Left ventricle myocardium superior (tissue), 1 donor: ENCODE data around the gene ABLIM2. TPM values are rescaled to one million over a fixed set of nuclear protein-coding genes. Genes with fewer than 3 reads are reported as not detected.

Experiments
- ATAC-seq: fragments of 200-7000 bp; cut with Tn5 transposase; one replicate; pipeline ENCODE4 v1.9.1; 2020; ENCODE audit warnings: mild to moderate bottlenecking, moderate library complexity
- DNase-seq: peaks from one replicate; pipeline ENCODE4 v3.0.0-alpha.2; 2020
- intact Hi-C: fragments of 100-400 bp; cut with micrococcal nuclease; formaldehyde crosslinking; loops from one replicate; pipeline ENCODE4 v1.11.0; 2022
- total RNA-seq: library from RNA; stranded (reverse); fragmentation: NEBNext Ultra II Directional; extraction: Animal tissue kit (Norgen Biotek cat#: 25700); gene quantifications from one replicate; pipeline ENCODE4 v1.2.1, GENCODE V29; 2021
- donor health status: DM: no; HTN: yes; CAD: no; lungs with severe emphysema.

The ABLIM2 gene
- total RNA-seq, 1 donor from 2014 or later, result 28.3 TPM

GRCh38 chr4:8130346-8131066, 28.1 kb downstream of the ABLIM2 start:
- DNase-seq, result no peak
- intact Hi-C loops, result no loop called here
- no peak for ATAC-seq

GRCh38 chr4:8129785-8130184, 28.8 kb downstream of the ABLIM2 start:
- DNase-seq (no peak), ATAC-seq (no peak)
- intact Hi-C loops, result no loop called here

GRCh38 chr4:8129136-8129535, 29.5 kb downstream of the ABLIM2 start:
- DNase-seq (no peak), ATAC-seq (no peak)
- intact Hi-C loops, result no loop called here

- ATAC-seq (no peak), DNase-seq (no peak)
- intact Hi-C loops, result no loop called here
These were observed 30.3 kb downstream of the ABLIM2 start for GRCh38 chr4:8128100-8128856.

GRCh38 chr4:8127051-8127826, 31.4 kb downstream of the ABLIM2 start:
- DNase-seq (no peak), ATAC-seq (no peak)
- intact Hi-C loops, result no loop called here

- ATAC-seq (no peak), DNase-seq (no peak)
- intact Hi-C loops, result no loop called here
These were observed 32.1 kb downstream of the ABLIM2 start for GRCh38 chr4:8126523-8126922.

- no peak for ATAC-seq
- DNase-seq, result no peak
- intact Hi-C loops, result no loop called here
These were observed 33.0 kb downstream of the ABLIM2 start for GRCh38 chr4:8125526-8126056.

- ATAC-seq (no peak), DNase-seq (no peak)
- intact Hi-C loops, result no loop called here
These were observed 34.7 kb downstream of the ABLIM2 start for GRCh38 chr4:8123870-8124269.

- ATAC-seq (peak; percentile 83), DNase-seq (peak; percentile 71)
- intact Hi-C loops, result no loop called here
These were observed 35.2 kb downstream of the ABLIM2 start for GRCh38 chr4:8123389-8123788.

GRCh38 chr4:8122746-8123145, 35.9 kb downstream of the ABLIM2 start:
- intact Hi-C loops, result no loop called here
- ATAC-seq, result no peak
- no peak for DNase-seq

- DNase-seq, result no peak
- intact Hi-C loops, result no loop called here
- ATAC-seq, result no peak
These were observed 37.2 kb downstream of the ABLIM2 start for GRCh38 chr4:8121292-8122015.

- intact Hi-C loops, result no loop called here
- no peak for ATAC-seq
- no peak for DNase-seq
These were observed 38.1 kb downstream of the ABLIM2 start for GRCh38 chr4:8120501-8120900.

GRCh38 chr4:8119877-8120276, 38.7 kb downstream of the ABLIM2 start:
- ATAC-seq (no peak), DNase-seq (no peak)
- intact Hi-C loops, result no loop called here

GRCh38 chr4:8118531-8118930, 40.1 kb downstream of the ABLIM2 start:
- no peak for DNase-seq
- no peak for ATAC-seq
- intact Hi-C loops, result no loop called here

- intact Hi-C loops, result no loop called here
- no peak for DNase-seq
- peak; percentile 29 for ATAC-seq
These were observed 40.6 kb downstream of the ABLIM2 start for GRCh38 chr4:8118035-8118434.

- ATAC-seq (peak; percentile 52), DNase-seq (peak; percentile 58)
- intact Hi-C loops, result no loop called here
These were observed 41.3 kb downstream of the ABLIM2 start for GRCh38 chr4:8117278-8117682.

- intact Hi-C loops, result no loop called here
- ATAC-seq, result no peak
- no peak for DNase-seq
These were observed 42.7 kb downstream of the ABLIM2 start for GRCh38 chr4:8115916-8116315.

- ATAC-seq (no peak), DNase-seq (no peak)
- intact Hi-C loops, result no loop called here
These were observed 43.5 kb downstream of the ABLIM2 start for GRCh38 chr4:8115203-8115520.

GRCh38 chr4:8114456-8115202, 44.0 kb downstream of the ABLIM2 start:
- ATAC-seq (no peak), DNase-seq (peak; percentile 13)
- intact Hi-C loops, result no loop called here
